GM18511 (cell line): Measurements from ENCODE around the gene PRDM16.
"Not testable (repeated sequence)": the region's sequence is repeated elsewhere in the genome, so short reads cannot be mapped to it uniquely, and the experiment has no call there.

Experiments
- ATAC-seq: cut with Tn5 transposase; IDR thresholded peaks from one replicate; pipeline ENCODE4 v1.9.1; 2021; ENCODE audit warnings: mild to moderate bottlenecking, moderate library complexity; ENCODE audit not compliant: unreplicated experiment

The PRDM16 gene

GRCh38 chr1:3159121-3159520, 90.1 kb downstream of the PRDM16 start:
- ATAC-seq = no peak

GRCh38 chr1:3159996-3160395, 91.0 kb downstream of the PRDM16 start:
- no peak for ATAC-seq

- no peak for ATAC-seq
Observed at GRCh38 chr1:3160647-3161145, 91.7 kb downstream of the PRDM16 start.

GRCh38 chr1:3161176-3161840, 92.3 kb downstream of the PRDM16 start:
- no peak for ATAC-seq

GRCh38 chr1:3162322-3162882, 93.4 kb downstream of the PRDM16 start:
- ATAC-seq = no peak

GRCh38 chr1:3163356-3163755, 94.4 kb downstream of the PRDM16 start:
- ATAC-seq = no peak

- ATAC-seq = no peak
Observed at GRCh38 chr1:3164671-3165070, 95.7 kb downstream of the PRDM16 start.

GRCh38 chr1:3165189-3165588, 96.2 kb downstream of the PRDM16 start:
- ATAC-seq = not testable (repeated sequence)

- ATAC-seq = no peak
Observed at GRCh38 chr1:3166206-3166918, 97.4 kb downstream of the PRDM16 start.

GRCh38 chr1:3167255-3167654, 98.3 kb downstream of the PRDM16 start:
- no peak for ATAC-seq

GRCh38 chr1:3168678-3169077, 99.7 kb downstream of the PRDM16 start:
- ATAC-seq = no peak

- no peak for ATAC-seq
Observed at GRCh38 chr1:3169665-3170356, 100.8 kb downstream of the PRDM16 start.

- ATAC-seq = no peak
Observed at GRCh38 chr1:3170561-3171453, 101.8 kb downstream of the PRDM16 start.

GRCh38 chr1:3171761-3172160, 102.8 kb downstream of the PRDM16 start:
- ATAC-seq = no peak

- ATAC-seq = no peak
Observed at GRCh38 chr1:3172431-3173380, 103.7 kb downstream of the PRDM16 start.

GRCh38 chr1:3173381-3173980, 104.5 kb downstream of the PRDM16 start:
- ATAC-seq = no peak

GRCh38 chr1:3174487-3175247, 105.7 kb downstream of the PRDM16 start:
- no peak for ATAC-seq

- no peak for ATAC-seq
Observed at GRCh38 chr1:3175486-3175885, 106.5 kb downstream of the PRDM16 start.
